B cell (primary cell): ENCODE results near the gene KIAA1614. TPM values are rescaled to one million over a fixed set of nuclear protein-coding genes. Genes with fewer than 3 reads are reported as not detected.

Experiments
- ATAC-seq: fragments of 200-7000 bp; cut with Tn5 transposase; one replicate; pipeline ENCODE4 v1.10.0; 2021; ENCODE audit warnings: low read depth, mild to moderate bottlenecking, moderate number of reproducible peaks, moderate library complexity
- CTCF ChIA-PET: fragments of 350-600 bp; sonication (Branson Sonifier 250); formaldehyde crosslinking; loops from one replicate; lab custom pipeline; 2021; ENCODE audit warnings: antibody characterized with exemption, inconsistent platforms; lab: Charles Lee
- POLR2A ChIA-PET: fragments of 350-600 bp; sonication (Branson Sonifier 250); formaldehyde crosslinking; loops from one replicate; lab custom pipeline; 2021; ENCODE audit warnings: antibody characterized with exemption; lab: Charles Lee
- DNase-seq: peaks from one replicate; pipeline ENCODE4 v3.0.0; 2013
- H2AFZ ChIP-seq: 2 replicates; pipeline ENCODE4 v1.6.1; 2012; ENCODE audit warnings: mild to moderate bottlenecking, low read depth, low read length; ENCODE audit not compliant: insufficient read depth, poor library complexity, severe bottlenecking
- H3K27ac ChIP-seq, 2 donors: 1 replicate in 1 of 2; 2 replicates in 1 of 2; pipeline ENCODE4 v1.5.1; 2012 to 2013; ENCODE audit warnings: low read length in 2 of 2, mild to moderate bottlenecking in 2 of 2, moderate library complexity in 1 of 2
- H3K27me3 ChIP-seq, 4 experiments: fragments of 200-600 bp in 1 of 4; sonication (generic) in 1 of 4; replicated peaks in 1 of 4; 1 replicate in 2 of 4; 2 replicates in 2 of 4; pipeline versions ENCODE4 v1.6.1 to v1.7.0; 2013 to 2016; ENCODE audit warnings: low read length in 3 of 4, mild to moderate bottlenecking in 2 of 4, mixed read lengths in 1 of 4, moderate library complexity in 1 of 4; ENCODE audit not compliant: insufficient read depth in 4 of 4, control insufficient read depth in 3 of 4; ENCODE audit errors: control extremely low read depth in 1 of 4
- H3K36me3 ChIP-seq, 2 experiments: replicated peaks in 1 of 2; 1 replicate in 1 of 2; 2 replicates in 1 of 2; pipeline versions ENCODE4 v1.6.1 to v1.7.1; 2013; ENCODE audit warnings: low read length in 1 of 2; ENCODE audit not compliant: insufficient read depth in 2 of 2, control insufficient read depth in 1 of 2; ENCODE audit errors: control extremely low read depth in 1 of 2, extremely low read depth in 1 of 2
- H3K4me1 ChIP-seq, 2 donors: fragments of 200-600 bp in 1 of 2; sonication (generic) in 1 of 2; 1 replicate in 1 of 2; 2 replicates in 1 of 2; pipeline versions ENCODE4 v1.5.1 to v1.6.1; 2013 to 2017; ENCODE audit warnings: low read length in 2 of 2; ENCODE audit not compliant: control insufficient read depth in 2 of 2, insufficient read depth in 2 of 2
- H3K4me2 ChIP-seq: replicated peaks from 2 replicates; pipeline ENCODE3; 2012; ENCODE audit warnings: mild to moderate bottlenecking, low read depth, low read length; ENCODE audit not compliant: poor library complexity, severe bottlenecking
- H3K4me3 ChIP-seq, 5 experiments: fragments of 200-600 bp in 1 of 5; sonication (generic) in 1 of 5; 1 replicate in 3 of 5; 2 replicates in 2 of 5; pipeline versions ENCODE4 v1.5.1 to v1.7.0; 2011 to 2016; ENCODE audit warnings: low read length in 4 of 5, mild to moderate bottlenecking in 4 of 5, low read depth in 2 of 5, control low read depth in 1 of 5, moderate library complexity in 1 of 5; ENCODE audit not compliant: insufficient read depth in 1 of 5; ENCODE audit errors: control extremely low read depth in 1 of 5, extremely low read depth in 1 of 5
- H3K79me2 ChIP-seq: fragments of 200-600 bp; sonication (generic); one replicate; pipeline ENCODE4 v1.6.0; 2016; ENCODE audit warnings: low read length; ENCODE audit not compliant: control insufficient read depth, insufficient read depth
- H3K9ac ChIP-seq: fragments of 200-600 bp; sonication (generic); 2 replicates; pipeline ENCODE4 v1.6.1; 2017; ENCODE audit warnings: mild to moderate bottlenecking, low read length, moderate library complexity
- H3K9me3 ChIP-seq, 3 donors: one replicate each; pipeline versions ENCODE4 v1.6.1 to v1.7.1; 2013; ENCODE audit warnings: low read length in 2 of 3; ENCODE audit not compliant: control insufficient read depth in 2 of 3, insufficient read depth in 1 of 3; ENCODE audit errors: control extremely low read depth in 1 of 3
- H4K20me1 ChIP-seq: 2 replicates; pipeline ENCODE4 v1.6.0; 2012; ENCODE audit warnings: mild to moderate bottlenecking, low read length; ENCODE audit not compliant: insufficient read depth, control insufficient read depth, poor library complexity, severe bottlenecking
- H3K27ac Mint-ChIP-seq: one replicate; pipeline ENCODE4 v1.8.0; 2021; ENCODE audit warnings: mixed read lengths
- H3K27me3 Mint-ChIP-seq: one replicate; pipeline ENCODE4 v1.8.0; 2021; ENCODE audit warnings: mixed read lengths
- H3K4me1 Mint-ChIP-seq: one replicate; pipeline ENCODE4 v1.8.0; 2021; ENCODE audit warnings: mixed read lengths
- H3K4me3 Mint-ChIP-seq: one replicate; pipeline ENCODE4 v1.8.0; 2021; ENCODE audit warnings: mixed read lengths
- H3K9me3 Mint-ChIP-seq: one replicate; pipeline ENCODE4 v1.8.0; 2022; ENCODE audit warnings: mixed read lengths; ENCODE audit not compliant: insufficient read depth
- EZH2 ChIP-seq: IDR thresholded peaks from 2 replicates; pipeline ENCODE4 v1.6.1; 2012; ENCODE audit warnings: borderline replicate concordance, low read depth, mild to moderate bottlenecking, moderate library complexity, low read length; ENCODE audit not compliant: insufficient read depth, poor library complexity, severe bottlenecking
- WGBS: methylation state at CpG from one replicate; pipeline ENCODE4 v1.1.5; 2013; ENCODE audit warnings: missing lambda C conversion rate; ENCODE audit not compliant: insufficient coverage; 5-methylcytosine and 5-hydroxymethylcytosine counted together
- intact Hi-C: fragments of 100-400 bp; cut with micrococcal nuclease; formaldehyde crosslinking; loops from one replicate; pipeline ENCODE4 v1.10.0; 2022
- polyA plus RNA-seq: library from polyadenylated mRNA; depleted of rRNA; stranded (reverse); fragments of >200 nt; gene quantifications from 2 replicates; pipeline ENCODE4 v1.2.3, GENCODE V29; 2012
- total RNA-seq, 2 donors: library from RNA; stranded (reverse); fragments of 120-200 nt in 1 of 2; gene quantifications; 1 replicate in 1 of 2; 2 replicates in 1 of 2; pipeline versions ENCODE4 v1.2.3 to v1.2.4, GENCODE V29; 2013 to 2022
- TF ChIP-seq, protein P1 (sequence below): fragments of 200-600 bp; IDR thresholded peaks from one replicate; pipeline ENCODE4 v1.8.0; 2022; ENCODE audit warnings: antibody characterized with exemption, mild to moderate bottlenecking

KIAA1614 gene
- total and polyA plus RNA-seq, 2 donors (not counting 1 experiment from before 2014, with no cell fraction given): 0.03 to 0.22 TPM

DNA sequence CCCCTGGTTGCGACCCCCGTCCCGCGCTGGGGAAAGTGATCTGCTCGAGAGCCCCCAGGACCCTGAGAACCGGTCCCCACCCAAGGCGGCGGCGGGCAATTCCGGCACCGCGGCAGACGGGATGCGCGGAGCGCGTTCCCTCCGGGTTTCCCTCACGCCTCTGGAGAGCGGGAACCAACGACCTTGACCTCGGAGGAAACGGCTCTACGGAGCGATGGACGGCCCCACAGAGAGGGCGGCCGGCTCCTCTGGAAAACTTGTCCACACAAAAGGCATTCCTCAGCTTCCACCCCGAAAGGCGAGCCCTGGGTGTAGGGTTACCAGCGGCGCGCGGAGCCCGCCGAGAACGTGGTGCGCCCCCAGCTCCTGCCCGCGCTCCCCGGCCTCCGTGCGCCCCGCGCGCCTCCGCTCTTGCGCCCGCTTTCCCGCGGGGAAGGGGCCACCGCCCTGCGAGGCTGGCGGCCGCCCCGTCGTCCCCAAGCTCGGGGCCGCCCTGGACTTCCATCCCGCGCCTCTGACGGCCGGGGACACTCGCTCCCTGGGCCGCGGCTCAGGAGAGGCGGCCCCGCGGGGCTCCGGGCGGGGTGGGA lies 391 bp upstream of the KIAA1614 start:
- TF ChIP-seq, protein P1, sequence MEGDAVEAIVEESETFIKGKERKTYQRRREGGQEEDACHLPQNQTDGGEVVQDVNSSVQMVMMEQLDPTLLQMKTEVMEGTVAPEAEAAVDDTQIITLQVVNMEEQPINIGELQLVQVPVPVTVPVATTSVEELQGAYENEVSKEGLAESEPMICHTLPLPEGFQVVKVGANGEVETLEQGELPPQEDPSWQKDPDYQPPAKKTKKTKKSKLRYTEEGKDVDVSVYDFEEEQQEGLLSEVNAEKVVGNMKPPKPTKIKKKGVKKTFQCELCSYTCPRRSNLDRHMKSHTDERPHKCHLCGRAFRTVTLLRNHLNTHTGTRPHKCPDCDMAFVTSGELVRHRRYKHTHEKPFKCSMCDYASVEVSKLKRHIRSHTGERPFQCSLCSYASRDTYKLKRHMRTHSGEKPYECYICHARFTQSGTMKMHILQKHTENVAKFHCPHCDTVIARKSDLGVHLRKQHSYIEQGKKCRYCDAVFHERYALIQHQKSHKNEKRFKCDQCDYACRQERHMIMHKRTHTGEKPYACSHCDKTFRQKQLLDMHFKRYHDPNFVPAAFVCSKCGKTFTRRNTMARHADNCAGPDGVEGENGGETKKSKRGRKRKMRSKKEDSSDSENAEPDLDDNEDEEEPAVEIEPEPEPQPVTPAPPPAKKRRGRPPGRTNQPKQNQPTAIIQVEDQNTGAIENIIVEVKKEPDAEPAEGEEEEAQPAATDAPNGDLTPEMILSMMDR: no peak
- no peak for TF ChIP-seq EZH2
- Mint-ChIP-seq H3K4me3 (peak overlapping the region; percentile 73), H3K9me3 (no peaks in the 10 kb centered on the region), H3K4me1 (peaks cover 14% of the 10 kb centered on the region), H3K27me3 (peaks cover 41% of the 10 kb centered on the region), H3K27ac (no peak overlapping the region)
- intact Hi-C loops: no loop called here
- Histone ChIP-seq H3K4me3 (peak overlapping the region in 4 of 5 experiments; percentile 6 to 28 (median 18)), H3K9me3 (no peaks in the 10 kb centered on the region), H2AFZ (peak overlapping the region; percentile 38), H4K20me1 (no peaks in the 10 kb centered on the region), H3K4me2 (peak overlapping the region; percentile 72), H3K4me1 (peaks cover 7 to 8% of the 10 kb centered on the region in 2 donors), H3K36me3 (no peaks in the 10 kb centered on the region), H3K9ac (peak overlapping the region; percentile 23), H3K27ac (no peak overlapping the region), H3K27me3 (peaks cover 0 to 23% (median 9%) of the 10 kb centered on the region in 4 experiments), H3K79me2 (no peaks in the 10 kb centered on the region)
- DNase-seq: no peak
- POLR2A ChIA-PET: no interaction called here
- no peak for ATAC-seq
- CTCF ChIA-PET: no interaction called here
- WGBS: under 1% methylated on average over 71 of the region's 71 CpGs

DNA sequence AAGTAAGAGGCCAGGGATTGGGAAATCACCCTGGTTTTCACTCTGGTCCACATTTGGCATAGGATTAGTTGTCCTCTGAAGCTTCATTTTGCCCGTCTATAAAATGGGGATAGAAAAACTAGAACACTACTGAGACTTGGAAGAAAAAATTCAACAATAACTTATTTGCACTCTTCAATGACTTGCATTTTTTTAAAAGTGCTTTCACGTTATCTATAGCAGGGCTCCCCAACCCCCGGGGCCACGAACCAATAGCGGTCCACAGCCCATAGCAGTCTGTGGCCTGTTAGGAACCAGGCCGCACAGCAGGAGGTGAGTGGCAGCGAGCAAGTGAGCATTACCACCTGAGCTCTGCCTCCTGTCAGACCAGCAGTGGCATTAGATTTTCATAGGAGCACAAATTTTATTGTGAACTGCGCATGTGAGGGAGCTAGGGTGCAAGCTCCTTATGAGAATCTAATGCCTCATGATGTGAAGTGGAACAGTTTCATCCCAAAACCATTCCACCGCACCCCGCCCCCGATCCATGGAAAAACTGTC lies 2.8 kb downstream of the KIAA1614 start:
- no peak overlapping the region for H3K4me2 ChIP-seq
- Mint-ChIP-seq H3K27me3 (peaks cover 26% of the 10 kb centered on the region), H3K4me1 (peaks cover 14% of the 10 kb centered on the region), H3K4me3 (no peak overlapping the region), H3K27ac (no peak overlapping the region), H3K9me3 (no peaks in the 10 kb centered on the region)
- ChIA-PET CTCF (no interaction called here), POLR2A (no interaction called here)
- 92% methylated on average over 9 of the region's 11 CpGs for WGBS
- H3K79me2 ChIP-seq: no peaks in the 10 kb centered on the region
- peaks cover 0 to 12% (median 0%) of the 10 kb centered on the region in 3 donors for H3K9me3 ChIP-seq
- DNase-seq: no peak
- ATAC-seq: no peak
- H3K27ac ChIP-seq: no peak overlapping the region
- H4K20me1 ChIP-seq: no peaks in the 10 kb centered on the region
- no peak overlapping the region for H3K9ac ChIP-seq
- no peak overlapping the region for H2AFZ ChIP-seq
- H3K4me1 ChIP-seq: peaks cover 7 to 8% of the 10 kb centered on the region in 2 donors
- H3K4me3 ChIP-seq: no peak overlapping the region
- peaks cover 0 to 18% (median 9%) of the 10 kb centered on the region in 4 experiments for H3K27me3 ChIP-seq
- no peaks in the 10 kb centered on the region for H3K36me3 ChIP-seq
- intact Hi-C loops: no loop called here
- TF ChIP-seq, protein P1: no peak
- TF ChIP-seq EZH2: no peak
